ENCODE results near the gene NCOA6. TPM values are rescaled to one million over a fixed set of nuclear protein-coding genes. Genes with fewer than 3 reads are reported as not detected.

NCOA6 gene
- total RNA-seq, 1 donor from 2014 or later: 79.5 TPM

GRCh38 chr20:34859826-34860545 lies 34.5 kb upstream of the NCOA6 start:
- Mint-ChIP-seq H3K36me3 (ENCODE audit: low read depth) (peaks cover 14% of the 10 kb centered on the region), H3K9me3 (no peaks in the 10 kb centered on the region), H3K4me1 (no peaks in the 10 kb centered on the region), H3K27me3 (ENCODE audit: low read depth) (no peaks in the 10 kb centered on the region), H3K4me3 (no peak overlapping the region), H3K27ac (ENCODE audit: unreplicated experiment) (no peak overlapping the region)
- TF ChIP-seq CTCF (conservative IDR thresholded peaks at IDR 0.05): no peak
- DNase-seq (ENCODE audit: low read depth, low spot score): no peak

- H3K27me3 Mint-ChIP-seq (ENCODE audit: low read depth): no peaks in the 10 kb centered on the region
- TF ChIP-seq CTCF (conservative IDR thresholded peaks at IDR 0.05): no peak
- no peaks in the 10 kb centered on the region for H3K4me1 Mint-ChIP-seq
- no peak overlapping the region for H3K4me3 Mint-ChIP-seq
- no peak overlapping the region for H3K27ac Mint-ChIP-seq (ENCODE audit: unreplicated experiment)
- DNase-seq (ENCODE audit: low read depth, low spot score): no peak
- no peaks in the 10 kb centered on the region for H3K9me3 Mint-ChIP-seq
- H3K36me3 Mint-ChIP-seq (ENCODE audit: low read depth): peaks cover 14% of the 10 kb centered on the region
Measured at GRCh38 chr20:34859367-34859766, 33.9 kb upstream of the NCOA6 start.

- no peak for TF ChIP-seq CTCF (conservative IDR thresholded peaks at IDR 0.05)
- Mint-ChIP-seq H3K36me3 (ENCODE audit: low read depth) (peaks cover 2% of the 10 kb centered on the region), H3K27me3 (ENCODE audit: low read depth) (no peaks in the 10 kb centered on the region), H3K4me1 (no peaks in the 10 kb centered on the region), H3K27ac (ENCODE audit: unreplicated experiment) (no peak overlapping the region), H3K4me3 (no peak overlapping the region), H3K9me3 (no peaks in the 10 kb centered on the region)
- no peak for DNase-seq (ENCODE audit: low read depth, low spot score)
Measured at GRCh38 chr20:34852298-34852697, 26.8 kb upstream of the NCOA6 start.

GRCh38 chr20:34850969-34851368 lies 25.5 kb upstream of the NCOA6 start:
- Mint-ChIP-seq H3K36me3 (ENCODE audit: low read depth) (peaks cover 2% of the 10 kb centered on the region), H3K4me1 (no peaks in the 10 kb centered on the region), H3K27me3 (ENCODE audit: low read depth) (no peaks in the 10 kb centered on the region), H3K4me3 (no peak overlapping the region), H3K9me3 (no peaks in the 10 kb centered on the region), H3K27ac (ENCODE audit: unreplicated experiment) (no peak overlapping the region)
- DNase-seq (ENCODE audit: low read depth, low spot score): no peak
- TF ChIP-seq CTCF (conservative IDR thresholded peaks at IDR 0.05): no peak

- no peak for DNase-seq (ENCODE audit: low read depth, low spot score)
- Mint-ChIP-seq H3K27me3 (ENCODE audit: low read depth) (no peaks in the 10 kb centered on the region), H3K27ac (ENCODE audit: unreplicated experiment) (no peak overlapping the region), H3K36me3 (ENCODE audit: low read depth) (peaks cover 3% of the 10 kb centered on the region), H3K9me3 (no peaks in the 10 kb centered on the region), H3K4me3 (no peak overlapping the region), H3K4me1 (no peaks in the 10 kb centered on the region)
- no peak for TF ChIP-seq CTCF (conservative IDR thresholded peaks at IDR 0.05)
Measured at GRCh38 chr20:34849778-34850177, 24.3 kb upstream of the NCOA6 start.
